GM23338 (cell line): Measurements from ENCODE around the gene FOXJ2. TPM values are rescaled to one million over a fixed set of nuclear protein-coding genes. Genes with fewer than 3 reads are reported as not detected.

Experiments
- ATAC-seq: fragments of 200-7000 bp; cut with Tn5 transposase; 3 replicates; pipeline ENCODE4 v1.9.1; 2020
- DNase-seq: peaks from one replicate; pipeline ENCODE4 v3.0.0-alpha.2; 2015; ENCODE audit warnings: low spot score
- H2AFZ ChIP-seq: fragments of 200-600 bp; sonication (generic); 2 replicates; pipeline ENCODE4 v1.8.0; 2016; ENCODE audit warnings: antibody characterized with exemption, mild to moderate bottlenecking, moderate library complexity
- H3F3A ChIP-seq: fragments of 200-600 bp; sonication (generic); replicated peaks from 2 replicates; pipeline ENCODE4 v1.8.0; 2017; ENCODE audit warnings: antibody characterized with exemption, mixed run types, low read depth
- H3K27ac ChIP-seq: fragments of 200-600 bp; sonication (generic); 2 replicates; pipeline ENCODE4 v1.6.1; 2016; ENCODE audit warnings: low read depth
- H3K27me3 ChIP-seq: fragments of 200-600 bp; sonication (generic); 2 replicates; pipeline ENCODE4 v1.8.0; 2016; ENCODE audit warnings: mild to moderate bottlenecking, mixed run types, moderate library complexity; ENCODE audit not compliant: insufficient read depth
- H3K36me3 ChIP-seq: fragments of 200-600 bp; sonication (generic); 2 replicates; pipeline ENCODE4 v1.8.0; 2016; ENCODE audit warnings: mild to moderate bottlenecking; ENCODE audit not compliant: insufficient read depth
- H3K4me1 ChIP-seq: fragments of 200-600 bp; sonication (generic); 2 replicates; pipeline ENCODE4 v1.8.0; 2016; ENCODE audit warnings: mild to moderate bottlenecking, moderate library complexity; ENCODE audit not compliant: insufficient read depth
- H3K4me2 ChIP-seq: fragments of 200-600 bp; sonication (generic); 2 replicates; pipeline ENCODE4 v1.7.1; 2017; ENCODE audit warnings: mixed run types
- H3K4me3 ChIP-seq: fragments of 200-600 bp; sonication (generic); 2 replicates; pipeline ENCODE4 v1.6.1; 2016; ENCODE audit warnings: mixed run types
- H3K79me2 ChIP-seq: fragments of 200-600 bp; sonication (generic); replicated peaks from 2 replicates; pipeline ENCODE4 v1.8.0; 2017; ENCODE audit warnings: mild to moderate bottlenecking; ENCODE audit not compliant: insufficient read depth
- H3K9me2 ChIP-seq: fragments of 200-600 bp; sonication (generic); 2 replicates; pipeline ENCODE4 v1.8.0; 2017; ENCODE audit not compliant: insufficient read depth
- H4K20me1 ChIP-seq: fragments of 200-600 bp; sonication (generic); replicated peaks from 2 replicates; pipeline ENCODE4 v1.8.0; 2017; ENCODE audit warnings: mild to moderate bottlenecking; ENCODE audit not compliant: insufficient read depth
- H3K27ac Mint-ChIP-seq: 2 replicates; pipeline ENCODE4 v1.8.0; 2020; ENCODE audit warnings: inconsistent platforms, mild to moderate bottlenecking, moderate library complexity, mixed read lengths
- H3K27me3 Mint-ChIP-seq: 3 replicates; pipeline ENCODE4 v1.8.0; 2022; ENCODE audit warnings: low read depth, mild to moderate bottlenecking, moderate library complexity, mixed read lengths, inconsistent platforms; ENCODE audit not compliant: insufficient read depth, poor library complexity
- H3K36me3 Mint-ChIP-seq: 3 replicates; pipeline ENCODE4 v1.8.0; 2021; ENCODE audit warnings: low read depth, mild to moderate bottlenecking, inconsistent platforms, moderate library complexity, mixed read lengths
- H3K4me1 Mint-ChIP-seq: 3 replicates; pipeline ENCODE4 v1.8.0; 2020; ENCODE audit warnings: mild to moderate bottlenecking, inconsistent platforms, mixed read lengths
- H3K4me3 Mint-ChIP-seq: 3 replicates; pipeline ENCODE4 v1.8.0; 2021; ENCODE audit warnings: moderate library complexity, mild to moderate bottlenecking, inconsistent platforms, mixed read lengths
- H3K9me3 Mint-ChIP-seq: 3 replicates; pipeline ENCODE4 v1.8.0; 2020; ENCODE audit warnings: moderate library complexity, mild to moderate bottlenecking, inconsistent platforms, mixed read lengths
- CREB1 ChIP-seq: fragments of 250-450 bp; sonication (Bioruptor Pico); IDR thresholded peaks from 2 replicates; pipeline ENCODE4 v1.5.0; 2020; ENCODE audit warnings: low read depth, mild to moderate bottlenecking, moderate library complexity
- CTCF ChIP-seq, 2 experiments: fragments of 200-600 bp in 1 of 2; sonication (generic) in 1 of 2; conservative IDR thresholded peaks; 2 replicates each; pipeline versions ENCODE4 v1.5.1 to v1.6.1; 2016 to 2017; ENCODE audit warnings: antibody characterized with exemption in 2 of 2, low read depth in 2 of 2, mild to moderate bottlenecking in 2 of 2, moderate library complexity in 1 of 2
- ETS1 ChIP-seq: IDR thresholded peaks from 2 replicates; pipeline ENCODE4 v1.6.1; 2016; ENCODE audit warnings: antibody characterized with exemption
- EZH2 ChIP-seq: fragments of 200-600 bp; sonication (generic); IDR thresholded peaks from one replicate; pipeline ENCODE4 v1.8.0; 2017; ENCODE audit warnings: antibody characterized with exemption, mild to moderate bottlenecking, low read depth; ENCODE audit not compliant: unreplicated experiment
- EZH2phosphoT487 ChIP-seq: fragments of 200-600 bp; sonication (generic); IDR thresholded peaks from one replicate; pipeline ENCODE4 v1.8.1; 2018; ENCODE audit warnings: antibody characterized with exemption; ENCODE audit not compliant: unreplicated experiment
- JUNB ChIP-seq: IDR thresholded peaks from one replicate; pipeline ENCODE4 v1.6.1; 2016; ENCODE audit warnings: antibody characterized with exemption; ENCODE audit not compliant: unreplicated experiment
- NANOG ChIP-seq: IDR thresholded peaks from 2 replicates; pipeline ENCODE4 v1.6.1; 2016; ENCODE audit warnings: antibody characterized with exemption, borderline replicate concordance
- POLR2AphosphoS5 ChIP-seq: IDR thresholded peaks from 2 replicates; pipeline ENCODE4 v1.6.1; 2016; ENCODE audit warnings: antibody characterized with exemption, low read depth
- REST ChIP-seq: IDR thresholded peaks from one replicate; pipeline ENCODE4 v1.6.1; 2018; ENCODE audit warnings: antibody characterized with exemption; ENCODE audit not compliant: unreplicated experiment
- STAT1 ChIP-seq: IDR thresholded peaks from one replicate; pipeline ENCODE4 v1.6.1; 2016; ENCODE audit warnings: antibody characterized with exemption; ENCODE audit not compliant: unreplicated experiment
- ZNF114 ChIP-seq: fragments of 250-450 bp; sonication (Bioruptor Pico); IDR thresholded peaks from 2 replicates; pipeline ENCODE4 v1.5.0; 2020; ENCODE audit warnings: mild to moderate bottlenecking, moderate library complexity
- ZNF331 ChIP-seq: fragments of 250-450 bp; sonication (Bioruptor Pico); IDR thresholded peaks from 2 replicates; pipeline ENCODE4 v1.5.0; 2020; ENCODE audit warnings: low read depth, mild to moderate bottlenecking, moderate library complexity
- ZNF462 ChIP-seq: fragments of 250-450 bp; sonication (Bioruptor Pico); IDR thresholded peaks from 2 replicates; pipeline ENCODE4 v1.5.0; 2020; ENCODE audit warnings: mild to moderate bottlenecking, moderate library complexity
- polyA plus RNA-seq: library from polyadenylated mRNA; unstranded; fragments of >200 nt; fragmentation: Nextera tagmentation; extraction: Ambion mirVana; gene quantifications from 2 replicates; pipeline ENCODE4 v1.2.1, GENCODE V29; 2016
- total RNA-seq: library from RNA; depleted of rRNA; stranded (reverse); fragments of >200 nt; shearing (Covaris generic); gene quantifications from 2 replicates; pipeline ENCODE4 v1.2.3, GENCODE V29; 2014

The FOXJ2 gene
- total and polyA plus RNA-seq, 2 experiments from 2014 or later = 4.9 to 10.4 TPM

- Histone ChIP-seq H4K20me1 (0 out of 2 replicates have a peak, but pooled peaks cover 4% of the 10 kb centered on the region), H3K4me2 (peak overlapping the region; percentile 85), H3K79me2 (peaks cover 18% of the 10 kb centered on the region), H3K27me3 (no peaks in the 10 kb centered on the region), H3K36me3 (0 out of 2 replicates have a peak, but pooled peaks cover 12% of the 10 kb centered on the region), H3K9me2 (no peaks in the 10 kb centered on the region), H3F3A (peaks cover 15% of the 10 kb centered on the region; the same call in 1 of the 2 replicates), H2AFZ (no peak overlapping the region), H3K4me3 (peak overlapping the region; percentile 54; the same call in 1 of the 2 replicates), H3K4me1 (peaks cover 60% of the 10 kb centered on the region), H3K27ac (no peak overlapping the region)
- no peak overlapping the region for H3K27ac Mint-ChIP-seq
- no peak for TF ChIP-seq NANOG
- TF ChIP-seq ETS1 = no peak
- TF ChIP-seq ZNF114 = no peak
- TF ChIP-seq ZNF462 (CRISPR knock-in tag) = no peak
- TF ChIP-seq EZH2 = no peak
- no peak for TF ChIP-seq EZH2phosphoT487
- no peak for TF ChIP-seq CREB1 (CRISPR knock-in tag)
- TF ChIP-seq JUNB = no peak
- TF ChIP-seq REST = no peak
- no peak for TF ChIP-seq ZNF331 (CRISPR knock-in tag)
- no peak for TF ChIP-seq STAT1
- TF ChIP-seq CTCF (conservative IDR thresholded peaks at IDR 0.05; ENCODE audit: low read depth in 2 of 2) = no peak
- TF ChIP-seq POLR2AphosphoS5 = no peak
- no peaks in the 10 kb centered on the region; the same call in 1 of the 3 replicates for H3K36me3 Mint-ChIP-seq
- DNase-seq (no peak), ATAC-seq (no peak)
- no peak overlapping the region; the same call in 2 of the 3 replicates for H3K4me3 Mint-ChIP-seq
- no peaks in the 10 kb centered on the region for H3K9me3 Mint-ChIP-seq
- peaks cover 2% of the 10 kb centered on the region for H3K27me3 Mint-ChIP-seq
- H3K4me1 Mint-ChIP-seq = peaks cover 59% of the 10 kb centered on the region
These were observed 4.6 kb downstream of the FOXJ2 start for GRCh38 chr12:8037046-8037663.
